CD14-positive monocyte (primary cell): ENCODE data around the gene FMO5. TPM values are rescaled to one million over a fixed set of nuclear protein-coding genes. Genes with fewer than 3 reads are reported as not detected.
"Not testable (repeated sequence)": the region's sequence is repeated elsewhere in the genome, so short reads cannot be mapped to it uniquely, and the experiment has no call there.

Experiments used
- DNase-seq, 3 donors: peaks; one replicate each; pipeline ENCODE4 v3.0.0-alpha.2; 2011 to 2022
- H2AFZ ChIP-seq: 2 replicates; pipeline ENCODE4 v1.6.0; 2012; ENCODE audit warnings: mild to moderate bottlenecking, low read depth, low read length, inconsistent platforms; ENCODE audit not compliant: insufficient read depth, poor library complexity, severe bottlenecking
- H3K27ac ChIP-seq, 2 donors: 1 replicate in 1 of 2; 2 replicates in 1 of 2; pipeline ENCODE4 v1.5.1; 2012 to 2013; ENCODE audit warnings: low read length in 2 of 2, control low read depth in 1 of 2, inconsistent platforms in 1 of 2, low read depth in 1 of 2, mild to moderate bottlenecking in 1 of 2
- H3K27me3 ChIP-seq, 2 donors: one replicate each; pipeline versions ENCODE4 v1.6.0 to v1.6.1; 2011 to 2013; ENCODE audit warnings: low read length in 2 of 2; ENCODE audit not compliant: control insufficient read depth in 2 of 2, insufficient read depth in 2 of 2
- H3K36me3 ChIP-seq, 2 donors: replicated peaks in 1 of 2; 1 replicate in 1 of 2; 2 replicates in 1 of 2; pipeline versions ENCODE4 v1.5.1 to v1.6.1; 2012 to 2013; ENCODE audit warnings: low read length in 2 of 2, control low read depth in 1 of 2, inconsistent platforms in 1 of 2, mild to moderate bottlenecking in 1 of 2; ENCODE audit not compliant: insufficient read depth in 2 of 2, control insufficient read depth in 1 of 2
- H3K4me1 ChIP-seq, 2 donors: 1 replicate in 1 of 2; 2 replicates in 1 of 2; pipeline versions ENCODE4 v1.5.1 to v1.6.1; 2012 to 2013; ENCODE audit warnings: low read length in 2 of 2, control low read depth in 1 of 2, inconsistent platforms in 1 of 2, mild to moderate bottlenecking in 1 of 2, moderate library complexity in 1 of 2; ENCODE audit not compliant: insufficient read depth in 2 of 2, control insufficient read depth in 1 of 2
- H3K4me2 ChIP-seq: replicated peaks from 2 replicates; pipeline ENCODE3; 2012; ENCODE audit warnings: low read length, moderate library complexity, mild to moderate bottlenecking; ENCODE audit not compliant: poor library complexity, severe bottlenecking; ENCODE audit errors: extremely low read depth
- H3K4me3 ChIP-seq, 3 experiments: fragments of 200-600 bp in 1 of 3; sonication (generic) in 1 of 3; replicated peaks in 1 of 3; 1 replicate in 2 of 3; 2 replicates in 1 of 3; pipeline ENCODE4 v1.5.1; 2011 to 2013; ENCODE audit warnings: low read length in 3 of 3, mild to moderate bottlenecking in 3 of 3, control low read depth in 2 of 3, low read depth in 2 of 3, inconsistent platforms in 1 of 3, moderate library complexity in 1 of 3
- H3K79me2 ChIP-seq: 2 replicates; pipeline ENCODE4 v1.6.0; 2012; ENCODE audit warnings: mild to moderate bottlenecking, control low read depth, inconsistent platforms, low read length, moderate library complexity; ENCODE audit not compliant: insufficient read depth
- H3K9ac ChIP-seq: 2 replicates; pipeline ENCODE4 v1.6.0; 2017; ENCODE audit warnings: low read length, mild to moderate bottlenecking; ENCODE audit not compliant: insufficient read depth, poor library complexity, severe bottlenecking
- H3K9me3 ChIP-seq, 2 donors: replicated peaks in 1 of 2; 1 replicate in 1 of 2; 2 replicates in 1 of 2; pipeline versions ENCODE4 v1.5.1 to v1.6.1; 2012 to 2013; ENCODE audit warnings: low read length in 2 of 2, control low read depth in 1 of 2; ENCODE audit not compliant: control insufficient read depth in 1 of 2, insufficient read depth in 1 of 2
- H4K20me1 ChIP-seq: 2 replicates; pipeline ENCODE4 v1.6.0; 2012; ENCODE audit warnings: mild to moderate bottlenecking, low read length, control low read depth, moderate library complexity; ENCODE audit not compliant: insufficient read depth
- H3K27ac Mint-ChIP-seq, 7 donors: one replicate each; pipeline ENCODE4 v1.8.0; 2020; ENCODE audit warnings: mild to moderate bottlenecking in 7 of 7, mixed read lengths in 7 of 7, moderate library complexity in 6 of 7, inconsistent platforms in 2 of 7
- H3K27me3 Mint-ChIP-seq, 3 donors: one replicate each; pipeline ENCODE4 v1.8.0; 2021 to 2022; ENCODE audit warnings: low read depth in 3 of 3, mild to moderate bottlenecking in 3 of 3, mixed read lengths in 3 of 3, moderate library complexity in 3 of 3, inconsistent platforms in 1 of 3
- H3K36me3 Mint-ChIP-seq, 2 donors: one replicate each; pipeline ENCODE4 v1.8.0; 2020; ENCODE audit warnings: mixed read lengths in 2 of 2, inconsistent platforms in 1 of 2, mild to moderate bottlenecking in 1 of 2
- H3K4me1 Mint-ChIP-seq: one replicate; pipeline ENCODE4 v1.8.0; 2020; ENCODE audit warnings: mild to moderate bottlenecking, mixed read lengths
- H3K4me3 Mint-ChIP-seq, 2 donors: one replicate each; pipeline ENCODE4 v1.8.0; 2020; ENCODE audit warnings: mild to moderate bottlenecking in 2 of 2, mixed read lengths in 2 of 2, moderate library complexity in 1 of 2
- H3K9me3 Mint-ChIP-seq, 7 donors: one replicate each; pipeline ENCODE4 v1.8.0; 2020 to 2022; ENCODE audit warnings: mixed read lengths in 7 of 7, mild to moderate bottlenecking in 6 of 7, moderate library complexity in 6 of 7, inconsistent platforms in 2 of 7
- CTCF ChIP-seq: fragments of 200-600 bp; IDR thresholded peaks from one replicate; pipeline ENCODE4 v1.8.0; 2022; ENCODE audit warnings: antibody characterized with exemption, mild to moderate bottlenecking
- WGBS: methylation state at CpG from one replicate; pipeline ENCODE4 v1.1.5; 2013; ENCODE audit warnings: missing lambda C conversion rate; ENCODE audit not compliant: insufficient coverage; 5-methylcytosine and 5-hydroxymethylcytosine counted together
- intact Hi-C, 2 donors: fragments of 100-400 bp; cut with micrococcal nuclease; formaldehyde crosslinking; loops; one replicate each; pipeline versions ENCODE4 v1.15.0 to v1.15.1; 2023
- polyA plus RNA-seq, 3 donors: library from polyadenylated mRNA; depleted of rRNA in 1 of 3; unstranded in 2 of 3; stranded (reverse) in 1 of 3; fragments of 300-500 nt in 2 of 3; fragments of >200 nt in 1 of 3; fragmentation: Illumina TruSeq in 2 of 3; gene quantifications; 1 replicate in 2 of 3; 2 replicates in 1 of 3; pipeline ENCODE4 v1.2.3, GENCODE V29; 2012 to 2021

The FMO5 gene
- polyA plus RNA-seq, 3 donors, result 16.8 to 20.0 (median 18.0) TPM

- Histone ChIP-seq H3K4me1 (peaks cover 23 to 37% of the 10 kb centered on the region in 2 donors), H3K9ac (peak overlapping the region; percentile 82), H3K27me3 (no peaks in the 10 kb centered on the region), H4K20me1 (no peaks in the 10 kb centered on the region), H3K4me2 (peak overlapping the region; percentile 98), H3K79me2 (peaks cover 45% of the 10 kb centered on the region), H3K36me3 (no peaks in the 10 kb centered on the region), H3K9me3 (peaks cover 0 to 1% of the 10 kb centered on the region in 2 donors), H3K27ac (peak overlapping the region; percentile 11 to 82), H3K4me3 (peak overlapping the region in 2 of 3 experiments; percentile 13 to 97), H2AFZ (peak overlapping the region; percentile 99)
- peak in 2 of 3 donors; percentile 7 to 22 for DNase-seq
- Mint-ChIP-seq H3K27me3 (peaks cover 0 to 2% (median 0%) of the 10 kb centered on the region in 3 donors), H3K9me3 (peaks cover 0 to 2% (median 0%) of the 10 kb centered on the region in 7 donors), H3K4me3 (peak overlapping the region; percentile 78 to 82), H3K36me3 (peaks cover 0 to 2% of the 10 kb centered on the region in 2 donors), H3K4me1 (peaks cover 32% of the 10 kb centered on the region), H3K27ac (peak overlapping the region in 6 of 7 donors; percentile 58 to 78 (median 68))
- intact Hi-C loops, result loop anchor here (2.0 to 10.0 kb wide), 2 partner anchors 69 to 157 kb away; partner anchors contain the start of gene PRKAB2 (in 2 of the 2)
- 0% methylated on average over 2 of the region's 9 CpGs for WGBS
- no peak for TF ChIP-seq CTCF
Observed at GRCh38 chr1:147241934-147242448, 16.9 kb upstream of the FMO5 start.

GRCh38 chr1:147240131-147240721 lies 15.1 kb upstream of the FMO5 start:
- H3K27ac Mint-ChIP-seq, H3K4me2 ChIP-seq, H3K27me3 ChIP-seq, H3K4me3 ChIP-seq, H3K9ac ChIP-seq, DNase-seq, H3K36me3 ChIP-seq, H3K27me3 Mint-ChIP-seq, H3K36me3 Mint-ChIP-seq, H2AFZ ChIP-seq, H4K20me1 ChIP-seq, H3K27ac ChIP-seq, H3K4me3 Mint-ChIP-seq: not testable (repeated sequence)
- intact Hi-C loops, result loop anchor here in 1 of 2 donors (10.0 kb wide), 1 partner anchor 155 kb away; no protein-coding TSS in a partner anchor
- WGBS, result no CpG with 5 or more reads among the region's 5 CpGs
- Histone ChIP-seq H3K4me1 (peaks cover 15 to 23% of the 10 kb centered on the region in 2 donors), H3K9me3 (peaks cover 12 to 15% of the 10 kb centered on the region in 2 donors), H3K79me2 (peaks cover 27% of the 10 kb centered on the region)
- Mint-ChIP-seq H3K9me3 (peaks cover 0 to 17% (median 12%) of the 10 kb centered on the region in 7 donors), H3K4me1 (peaks cover 21% of the 10 kb centered on the region)
